ENCODE data around the gene OSBPL10. TPM values are rescaled to one million over a fixed set of nuclear protein-coding genes. Genes with fewer than 3 reads are reported as not detected.
A peak's percentile ranks its signal among the peaks of the same experiment; 100 is the strongest.

The OSBPL10 gene
- total RNA-seq, 1 experiment from 2014 or later = 74.7 TPM

DNA sequence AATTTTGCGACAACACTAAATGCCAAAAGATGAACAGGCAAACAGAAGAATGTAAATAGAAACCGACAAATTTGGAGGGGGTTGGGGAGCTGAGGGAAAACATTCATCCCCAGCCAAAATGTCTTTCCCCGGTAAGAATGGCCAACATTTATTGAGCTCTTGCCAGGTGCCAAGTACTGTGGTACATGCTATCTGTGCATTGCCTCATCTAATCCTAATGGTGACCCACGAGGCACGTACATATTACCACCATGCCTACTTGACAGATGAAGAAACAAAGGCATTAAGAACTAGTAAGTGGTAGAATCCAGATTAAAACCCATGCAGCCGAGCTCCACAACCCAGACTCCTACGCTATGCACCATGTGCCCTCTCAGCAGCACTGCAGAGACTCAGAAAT lies 242.7 kb downstream of the OSBPL10 start:
- BruUV-seq (replicated peaks) = no TSS peak
- no peak overlapping the region for H3K4me3 Mint-ChIP-seq (ENCODE audit: low read depth, unreplicated experiment)
- TF ChIP-seq, protein P1, sequence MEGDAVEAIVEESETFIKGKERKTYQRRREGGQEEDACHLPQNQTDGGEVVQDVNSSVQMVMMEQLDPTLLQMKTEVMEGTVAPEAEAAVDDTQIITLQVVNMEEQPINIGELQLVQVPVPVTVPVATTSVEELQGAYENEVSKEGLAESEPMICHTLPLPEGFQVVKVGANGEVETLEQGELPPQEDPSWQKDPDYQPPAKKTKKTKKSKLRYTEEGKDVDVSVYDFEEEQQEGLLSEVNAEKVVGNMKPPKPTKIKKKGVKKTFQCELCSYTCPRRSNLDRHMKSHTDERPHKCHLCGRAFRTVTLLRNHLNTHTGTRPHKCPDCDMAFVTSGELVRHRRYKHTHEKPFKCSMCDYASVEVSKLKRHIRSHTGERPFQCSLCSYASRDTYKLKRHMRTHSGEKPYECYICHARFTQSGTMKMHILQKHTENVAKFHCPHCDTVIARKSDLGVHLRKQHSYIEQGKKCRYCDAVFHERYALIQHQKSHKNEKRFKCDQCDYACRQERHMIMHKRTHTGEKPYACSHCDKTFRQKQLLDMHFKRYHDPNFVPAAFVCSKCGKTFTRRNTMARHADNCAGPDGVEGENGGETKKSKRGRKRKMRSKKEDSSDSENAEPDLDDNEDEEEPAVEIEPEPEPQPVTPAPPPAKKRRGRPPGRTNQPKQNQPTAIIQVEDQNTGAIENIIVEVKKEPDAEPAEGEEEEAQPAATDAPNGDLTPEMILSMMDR (IDR thresholded peaks at IDR 0.05; ENCODE audit: unreplicated experiment) = no peak
- CTCF ChIA-PET = no interaction called here
- H3K27ac Mint-ChIP-seq (ENCODE audit: unreplicated experiment) = no peak overlapping the region
- no peaks in the 10 kb centered on the region for H3K27me3 Mint-ChIP-seq (ENCODE audit: unreplicated experiment)
- no peaks in the 10 kb centered on the region for H3K9me3 Mint-ChIP-seq (ENCODE audit: low read depth, unreplicated experiment)
- H3K4me1 Mint-ChIP-seq (ENCODE audit: low read depth, unreplicated experiment) = no peaks in the 10 kb centered on the region
- DNase-seq = no peak
- intact Hi-C loops (cut with micrococcal nuclease; ENCODE audit: unreplicated experiment) = no loop called here
- peaks cover 4% of the 10 kb centered on the region for H3K36me3 Mint-ChIP-seq (ENCODE audit: insufficient read depth, unreplicated experiment)

DNA sequence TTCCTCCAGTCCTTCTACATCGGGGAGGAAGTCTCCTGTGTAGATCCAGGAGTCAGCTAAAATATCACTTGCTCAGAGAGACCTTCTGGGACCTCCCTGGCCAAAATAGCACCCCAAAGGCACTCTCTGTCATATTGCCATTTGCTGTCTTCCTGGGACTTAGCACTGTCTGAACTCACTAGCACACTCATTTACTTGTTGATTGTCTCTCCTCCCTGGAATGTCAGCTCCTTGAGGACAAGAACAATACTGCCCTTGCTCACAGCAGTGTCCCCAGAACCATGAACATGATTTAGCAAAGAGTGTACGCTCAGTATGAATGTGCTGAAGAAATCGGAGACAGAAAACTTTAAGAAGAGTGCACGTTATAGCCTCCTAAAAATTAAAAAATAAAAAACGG lies 245.4 kb downstream of the OSBPL10 start:
- H3K36me3 Mint-ChIP-seq (ENCODE audit: insufficient read depth, unreplicated experiment) = peaks cover 4% of the 10 kb centered on the region
- H3K4me3 Mint-ChIP-seq (ENCODE audit: low read depth, unreplicated experiment) = no peak overlapping the region
- TF ChIP-seq, protein P1 (IDR thresholded peaks at IDR 0.05; ENCODE audit: unreplicated experiment) = no peak
- H3K4me1 Mint-ChIP-seq (ENCODE audit: low read depth, unreplicated experiment) = no peaks in the 10 kb centered on the region
- no TSS peak for BruUV-seq (replicated peaks)
- H3K9me3 Mint-ChIP-seq (ENCODE audit: low read depth, unreplicated experiment) = no peaks in the 10 kb centered on the region
- no peak overlapping the region for H3K27ac Mint-ChIP-seq (ENCODE audit: unreplicated experiment)
- intact Hi-C loops (cut with micrococcal nuclease; ENCODE audit: unreplicated experiment) = no loop called here
- CTCF ChIA-PET = no interaction called here
- H3K27me3 Mint-ChIP-seq (ENCODE audit: unreplicated experiment) = no peaks in the 10 kb centered on the region
- DNase-seq = no peak

DNA sequence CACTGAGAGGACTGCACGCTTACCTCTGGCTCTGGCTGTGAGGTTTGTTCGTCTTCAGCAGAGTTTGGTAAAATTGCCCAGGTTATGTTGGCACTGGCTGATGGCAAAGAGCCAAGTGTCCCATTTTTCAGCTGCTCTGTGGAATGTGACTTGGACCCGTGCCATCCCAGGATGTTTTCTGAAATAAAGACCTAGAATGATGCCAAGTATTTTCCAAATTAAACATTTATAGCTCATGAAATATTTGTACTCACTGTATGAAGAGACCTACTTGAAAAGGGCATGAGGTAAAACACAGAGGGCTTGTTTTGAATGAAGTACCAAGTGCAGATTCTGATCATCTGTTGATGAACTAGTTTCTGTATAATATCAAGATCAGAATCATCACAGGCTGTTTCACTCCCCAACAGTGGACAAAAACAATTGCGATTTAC lies 247.8 kb downstream of the OSBPL10 start:
- DNase-seq = peak; percentile 39
- CTCF ChIA-PET = interaction anchor here (0.7 kb wide), 1 partner anchor 12 kb away, joined by 3 read pairs; no protein-coding TSS in a partner anchor
- no peaks in the 10 kb centered on the region for H3K36me3 Mint-ChIP-seq (ENCODE audit: insufficient read depth, unreplicated experiment)
- H3K4me3 Mint-ChIP-seq (ENCODE audit: low read depth, unreplicated experiment) = no peak overlapping the region
- TF ChIP-seq, protein P1 (IDR thresholded peaks at IDR 0.05; ENCODE audit: unreplicated experiment) = no peak
- no peaks in the 10 kb centered on the region for H3K27me3 Mint-ChIP-seq (ENCODE audit: unreplicated experiment)
- no peaks in the 10 kb centered on the region for H3K9me3 Mint-ChIP-seq (ENCODE audit: low read depth, unreplicated experiment)
- no peak overlapping the region for H3K27ac Mint-ChIP-seq (ENCODE audit: unreplicated experiment)
- no peaks in the 10 kb centered on the region for H3K4me1 Mint-ChIP-seq (ENCODE audit: low read depth, unreplicated experiment)
- no TSS peak for BruUV-seq (replicated peaks)
- intact Hi-C loops (cut with micrococcal nuclease; ENCODE audit: unreplicated experiment) = no loop called here

DNA sequence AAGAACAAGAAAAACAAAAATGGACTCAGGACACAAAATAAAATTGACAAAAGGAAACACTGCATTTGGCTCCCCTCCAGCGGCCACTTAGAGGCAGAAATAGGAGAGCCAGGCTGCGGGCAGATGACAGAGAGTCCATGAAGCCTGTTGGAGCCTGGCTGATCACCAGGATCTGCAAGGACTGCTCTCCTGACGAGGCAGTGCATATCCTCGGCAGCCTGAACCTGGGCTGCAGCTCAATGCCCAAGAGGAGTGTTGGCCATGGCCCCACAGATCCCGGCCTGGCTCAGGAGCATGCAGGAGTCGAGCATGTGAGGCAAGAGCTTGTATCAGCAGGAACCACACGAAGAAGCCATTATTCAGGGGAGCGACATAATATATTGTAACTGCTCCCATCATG lies 248.5 kb downstream of the OSBPL10 start:
- intact Hi-C loops (cut with micrococcal nuclease; ENCODE audit: unreplicated experiment) = no loop called here
- BruUV-seq (replicated peaks) = no TSS peak
- no peak overlapping the region for H3K27ac Mint-ChIP-seq (ENCODE audit: unreplicated experiment)
- H3K9me3 Mint-ChIP-seq (ENCODE audit: low read depth, unreplicated experiment) = no peaks in the 10 kb centered on the region
- CTCF ChIA-PET = no interaction called here
- H3K4me3 Mint-ChIP-seq (ENCODE audit: low read depth, unreplicated experiment) = no peak overlapping the region
- H3K4me1 Mint-ChIP-seq (ENCODE audit: low read depth, unreplicated experiment) = no peaks in the 10 kb centered on the region
- H3K27me3 Mint-ChIP-seq (ENCODE audit: unreplicated experiment) = no peaks in the 10 kb centered on the region
- DNase-seq = no peak
- TF ChIP-seq, protein P1 (IDR thresholded peaks at IDR 0.05; ENCODE audit: unreplicated experiment) = no peak
- no peaks in the 10 kb centered on the region for H3K36me3 Mint-ChIP-seq (ENCODE audit: insufficient read depth, unreplicated experiment)
